Loucy (cell line): ENCODE data around the gene CPA4.

ENCODE experiments used
- EZH2phosphoT487 ChIP-seq: fragments of 200-600 bp; IDR thresholded peaks from 2 replicates; pipeline ENCODE4 v1.6.1; 2018; ENCODE audit warnings: antibody characterized with exemption, mild to moderate bottlenecking, moderate library complexity, borderline replicate concordance
- TF ChIP-seq, protein P1 (sequence below): fragments of 200-600 bp; sonication (generic); conservative IDR thresholded peaks from 2 replicates; pipeline ENCODE4 v1.5.1; 2014; ENCODE audit warnings: mild to moderate bottlenecking, antibody characterized with exemption, low read length

DNA sequence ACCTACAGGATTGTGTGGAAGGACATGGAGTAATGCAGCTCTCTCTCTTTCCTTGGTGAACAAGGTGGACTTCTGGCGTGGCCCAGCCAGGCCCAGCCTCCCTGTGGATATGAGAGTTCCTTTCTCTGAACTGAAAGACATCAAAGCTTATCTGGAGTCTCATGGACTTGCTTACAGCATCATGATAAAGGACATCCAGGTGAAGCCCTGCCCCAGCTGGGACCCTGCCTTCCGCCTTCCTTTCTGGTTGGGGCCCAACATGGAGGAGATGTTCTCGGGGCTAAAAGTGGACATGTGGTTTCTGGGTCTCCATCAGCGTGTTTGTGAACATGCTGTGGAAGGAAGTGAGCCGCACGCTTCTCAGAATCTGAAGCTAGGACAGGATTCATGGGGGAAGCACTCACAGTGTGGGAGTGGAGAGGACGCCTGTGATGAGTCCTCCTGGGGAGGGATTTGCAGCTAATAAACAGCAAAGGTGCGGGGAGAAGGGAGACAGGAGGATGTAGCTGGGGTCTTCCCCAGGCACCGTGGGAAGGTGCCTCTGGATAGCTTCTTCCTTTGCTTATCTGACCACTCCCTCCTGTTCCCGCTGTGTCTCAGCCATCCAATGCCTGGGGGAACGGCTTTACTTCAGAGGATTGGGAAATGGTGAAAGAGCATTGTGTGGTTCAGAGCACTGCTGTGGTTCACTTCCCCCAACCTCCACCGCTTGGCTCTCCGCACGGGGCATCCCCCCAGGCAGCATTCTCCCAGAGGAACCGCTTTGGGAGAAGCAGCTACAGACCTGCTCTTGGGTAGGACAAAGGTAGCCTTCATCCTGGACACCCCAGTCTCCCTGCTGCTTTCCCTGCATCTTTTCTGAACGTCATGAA is 57.2 kb downstream of the CPA4 start:
- TF ChIP-seq, protein P1, sequence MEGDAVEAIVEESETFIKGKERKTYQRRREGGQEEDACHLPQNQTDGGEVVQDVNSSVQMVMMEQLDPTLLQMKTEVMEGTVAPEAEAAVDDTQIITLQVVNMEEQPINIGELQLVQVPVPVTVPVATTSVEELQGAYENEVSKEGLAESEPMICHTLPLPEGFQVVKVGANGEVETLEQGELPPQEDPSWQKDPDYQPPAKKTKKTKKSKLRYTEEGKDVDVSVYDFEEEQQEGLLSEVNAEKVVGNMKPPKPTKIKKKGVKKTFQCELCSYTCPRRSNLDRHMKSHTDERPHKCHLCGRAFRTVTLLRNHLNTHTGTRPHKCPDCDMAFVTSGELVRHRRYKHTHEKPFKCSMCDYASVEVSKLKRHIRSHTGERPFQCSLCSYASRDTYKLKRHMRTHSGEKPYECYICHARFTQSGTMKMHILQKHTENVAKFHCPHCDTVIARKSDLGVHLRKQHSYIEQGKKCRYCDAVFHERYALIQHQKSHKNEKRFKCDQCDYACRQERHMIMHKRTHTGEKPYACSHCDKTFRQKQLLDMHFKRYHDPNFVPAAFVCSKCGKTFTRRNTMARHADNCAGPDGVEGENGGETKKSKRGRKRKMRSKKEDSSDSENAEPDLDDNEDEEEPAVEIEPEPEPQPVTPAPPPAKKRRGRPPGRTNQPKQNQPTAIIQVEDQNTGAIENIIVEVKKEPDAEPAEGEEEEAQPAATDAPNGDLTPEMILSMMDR = no peak
- TF ChIP-seq EZH2phosphoT487 = no peak
